Muscle of leg (tissue), 11 donors: ENCODE results near the gene SMG5. TPM values are rescaled to one million over a fixed set of nuclear protein-coding genes. Genes with fewer than 3 reads are reported as not detected.
A peak's percentile ranks its signal among the peaks of the same experiment; 100 is the strongest.

Experiments used
- DNase-seq: peaks from one replicate; pipeline ENCODE4 v3.0.0; 2013
- H3K27ac ChIP-seq: one replicate; pipeline ENCODE4 v1.5.1; 2013; ENCODE audit warnings: mild to moderate bottlenecking, low read length, control low read depth
- H3K27me3 ChIP-seq: one replicate; pipeline ENCODE4 v1.6.1; 2013; ENCODE audit warnings: low read length; ENCODE audit not compliant: control insufficient read depth, insufficient read depth
- H3K36me3 ChIP-seq: one replicate; pipeline ENCODE4 v1.6.1; 2013; ENCODE audit warnings: low read length; ENCODE audit not compliant: control insufficient read depth, insufficient read depth
- H3K4me1 ChIP-seq: one replicate; pipeline ENCODE4 v1.6.1; 2013; ENCODE audit warnings: low read length; ENCODE audit not compliant: control insufficient read depth, insufficient read depth
- H3K4me3 ChIP-seq: one replicate; pipeline ENCODE4 v1.5.1; 2013; ENCODE audit warnings: low read length, control low read depth
- H3K9me3 ChIP-seq: replicated peaks from 2 replicates; pipeline ENCODE4 v1.6.1; 2013; ENCODE audit warnings: low read depth, low read length; ENCODE audit not compliant: control insufficient read depth
- WGBS: methylation state at CpG from one replicate; pipeline ENCODE4 v1.1.5; 2013; ENCODE audit warnings: missing lambda C conversion rate; ENCODE audit not compliant: insufficient coverage; 5-methylcytosine and 5-hydroxymethylcytosine counted together
- polyA plus RNA-seq, 8 donors: library from polyadenylated mRNA; unstranded; fragments of 120-200 nt; gene quantifications; one replicate each; pipeline versions ENCODE4 v1.2.1 to v1.2.3, GENCODE V29; 2013; ENCODE audit warnings: inconsistent platforms in 1 of 8, low replicate concordance in 1 of 8; ENCODE audit not compliant: insufficient read length in 8 of 8, insufficient read depth in 1 of 8
- total RNA-seq: library from RNA; stranded (reverse); fragments of 120-200 nt; gene quantifications from one replicate; pipeline ENCODE4 v1.2.4, GENCODE V29; 2013

SMG5 gene
- total and polyA plus RNA-seq, 9 donors: 39.0 to 50.7 (median 45.5) TPM

- H3K36me3 ChIP-seq: peaks cover 13% of the 10 kb centered on the region
- no peaks in the 10 kb centered on the region for H3K4me1 ChIP-seq
- no peaks in the 10 kb centered on the region for H3K9me3 ChIP-seq
- H3K27ac ChIP-seq: no peak overlapping the region
- no CpG with 5 or more reads among the region's 4 CpGs for WGBS
- no peaks in the 10 kb centered on the region for H3K27me3 ChIP-seq
- no peak overlapping the region for H3K4me3 ChIP-seq
- DNase-seq: no peak
Measured at GRCh38 chr1:156303241-156303640, 20.6 kb upstream of the SMG5 start.

- H3K36me3 ChIP-seq: peaks cover 3% of the 10 kb centered on the region
- no peak within 1 kb of the TSS for H3K27ac ChIP-seq
- no peak within 1 kb of the TSS for H3K4me3 ChIP-seq
- no peaks in the 10 kb centered on the region for H3K27me3 ChIP-seq
- WGBS: 87% methylated on average over 16 of the region's 19 CpGs
- no peak for DNase-seq
- peaks cover 9% of the 10 kb centered on the region for H3K4me1 ChIP-seq
- no peaks in the 10 kb centered on the region for H3K9me3 ChIP-seq
Measured at GRCh38 chr1:156298852-156299357, 16.3 kb upstream of the SMG5 start, which contains the start of gene VHLL. TSS of gene VHLL (minus strand) at chr1:156299307. CDS start at chr1:156299189, 118 bp downstream.

- DNase-seq: peak; percentile 89
- Histone ChIP-seq H3K36me3 (peaks cover 2% of the 10 kb centered on the region), H3K4me3 (peak within 1 kb of the TSS; percentile 62), H3K27ac (no peak within 1 kb of the TSS), H3K27me3 (no peaks in the 10 kb centered on the region), H3K9me3 (no peaks in the 10 kb centered on the region), H3K4me1 (peaks cover 17% of the 10 kb centered on the region)
- WGBS: 0% methylated on average over 7 of the region's 17 CpGs
Measured at GRCh38 chr1:156295391-156295947, 12.8 kb upstream of the SMG5 start, which contains the start of gene GLMP. TSS of gene GLMP (minus strand) at chr1:156295679. CDS start at chr1:156295645, 34 bp downstream.

- WGBS: 88% methylated on average over 6 of the region's 9 CpGs
- Histone ChIP-seq H3K27me3 (no peaks in the 10 kb centered on the region), H3K36me3 (peaks cover 7% of the 10 kb centered on the region), H3K4me1 (peaks cover 17% of the 10 kb centered on the region), H3K27ac (no peak overlapping the region), H3K4me3 (no peak overlapping the region), H3K9me3 (no peaks in the 10 kb centered on the region)
- DNase-seq: no peak
Measured at GRCh38 chr1:156293895-156294294, 11.3 kb upstream of the SMG5 start.

GRCh38 chr1:156293098-156293434 is 10.4 kb upstream of the SMG5 start:
- Histone ChIP-seq H3K27ac (no peak overlapping the region), H3K4me1 (peaks cover 17% of the 10 kb centered on the region), H3K9me3 (no peaks in the 10 kb centered on the region), H3K4me3 (no peak overlapping the region), H3K27me3 (no peaks in the 10 kb centered on the region), H3K36me3 (peaks cover 11% of the 10 kb centered on the region)
- DNase-seq: no peak
- WGBS: 93% methylated on average over 5 of the region's 8 CpGs

- H3K27me3 ChIP-seq: no peaks in the 10 kb centered on the region
- H3K9me3 ChIP-seq: no peaks in the 10 kb centered on the region
- H3K4me1 ChIP-seq: peaks cover 17% of the 10 kb centered on the region
- DNase-seq: peak; percentile 90
- H3K4me3 ChIP-seq: peak overlapping the region; percentile 62
- peaks cover 11% of the 10 kb centered on the region for H3K36me3 ChIP-seq
- WGBS: 12% methylated on average over 31 of the region's 37 CpGs
- peak overlapping the region; percentile 87 for H3K27ac ChIP-seq
Measured at GRCh38 chr1:156291226-156292061, 8.8 kb upstream of the SMG5 start.

- H3K4me3 ChIP-seq: no peak overlapping the region
- no peaks in the 10 kb centered on the region for H3K9me3 ChIP-seq
- no peak overlapping the region for H3K27ac ChIP-seq
- H3K4me1 ChIP-seq: peaks cover 11% of the 10 kb centered on the region
- H3K36me3 ChIP-seq: peaks cover 16% of the 10 kb centered on the region
- no peak for DNase-seq
- no peaks in the 10 kb centered on the region for H3K27me3 ChIP-seq
Measured at GRCh38 chr1:156289857-156290256, 7.2 kb upstream of the SMG5 start.

- H3K4me3 ChIP-seq: no peak overlapping the region
- H3K4me1 ChIP-seq: peaks cover 22% of the 10 kb centered on the region
- H3K27me3 ChIP-seq: no peaks in the 10 kb centered on the region
- DNase-seq: no peak
- H3K27ac ChIP-seq: no peak overlapping the region
- H3K9me3 ChIP-seq: no peaks in the 10 kb centered on the region
- 88% methylated on average over 6 of the region's 8 CpGs for WGBS
- peaks cover 14% of the 10 kb centered on the region for H3K36me3 ChIP-seq
Measured at GRCh38 chr1:156286061-156286460, 3.4 kb upstream of the SMG5 start.

GRCh38 chr1:156285437-156285836 is 2.8 kb upstream of the SMG5 start:
- no peak for DNase-seq
- WGBS: 92% methylated on average over 21 of the region's 21 CpGs
- H3K27me3 ChIP-seq: no peaks in the 10 kb centered on the region

GRCh38 chr1:156284757-156285156 is 2.1 kb upstream of the SMG5 start:
- H3K9me3 ChIP-seq: no peaks in the 10 kb centered on the region
- peaks cover 21% of the 10 kb centered on the region for H3K4me1 ChIP-seq
- H3K4me3 ChIP-seq: no peak overlapping the region
- no peak for DNase-seq
- WGBS: 38% methylated on average over 2 of the region's 4 CpGs
- H3K36me3 ChIP-seq: peaks cover 16% of the 10 kb centered on the region
- H3K27me3 ChIP-seq: no peaks in the 10 kb centered on the region
- H3K27ac ChIP-seq: no peak overlapping the region

More at GRCh38 chr1:156285437-156285836, 2.8 kb upstream of the SMG5 start:
- no peak overlapping the region for H3K4me3 ChIP-seq
- H3K9me3 ChIP-seq: no peaks in the 10 kb centered on the region
- H3K4me1 ChIP-seq: peaks cover 21% of the 10 kb centered on the region
- H3K36me3 ChIP-seq: peaks cover 14% of the 10 kb centered on the region
- no peak overlapping the region for H3K27ac ChIP-seq
